ENCODE results near the gene NHLH1.

The NHLH1 gene

DNA sequence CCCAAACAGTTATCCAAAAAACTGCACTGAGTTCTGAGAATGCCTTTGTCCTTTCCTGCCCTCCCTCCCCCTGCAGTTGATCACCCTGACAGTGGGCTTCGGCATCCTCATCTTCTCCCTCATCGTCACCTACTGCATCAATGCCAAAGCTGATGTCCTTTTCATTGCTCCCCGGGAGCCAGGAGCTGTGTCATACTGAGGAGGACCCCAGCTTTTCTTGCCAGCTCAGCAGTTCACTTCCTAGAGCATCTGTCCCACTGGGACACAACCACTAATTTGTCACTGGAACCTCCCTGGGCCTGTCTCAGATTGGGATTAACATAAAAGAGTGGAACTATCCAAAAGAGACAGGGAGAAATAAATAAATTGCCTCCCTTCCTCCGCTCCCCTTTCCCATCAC, 8.8 kb upstream of the NHLH1 start:
- Histone ChIP-seq H3K36me3 (ENCODE audit: control insufficient read depth, insufficient read depth, low read length) (peaks cover 24% of the 10 kb centered on the region), H3K4me3 (ENCODE audit: low read length) (no peak overlapping the region), H3K4me1 (ENCODE audit: control insufficient read depth, insufficient read depth, low read length) (no peaks in the 10 kb centered on the region), H3K27ac (ENCODE audit: low read length) (no peak overlapping the region), H3K27me3 (ENCODE audit: control insufficient read depth, insufficient read depth, low read length) (no peaks in the 10 kb centered on the region), H3K9me3 (ENCODE audit: control insufficient read depth, insufficient read depth, low read length) (no peaks in the 10 kb centered on the region)
- no CpG with 5 or more reads among the region's 4 CpGs for WGBS (ENCODE audit: insufficient coverage, insufficient read length)
- no peak for DNase-seq (ENCODE audit: low read depth, low spot score)

- no peaks in the 10 kb centered on the region for H3K4me1 ChIP-seq (ENCODE audit: control insufficient read depth, insufficient read depth, low read length)
- peaks cover 17% of the 10 kb centered on the region for H3K36me3 ChIP-seq (ENCODE audit: control insufficient read depth, insufficient read depth, low read length)
- no CpG with 5 or more reads among the region's 9 CpGs for WGBS (ENCODE audit: insufficient coverage, insufficient read length)
- no peaks in the 10 kb centered on the region for H3K27me3 ChIP-seq (ENCODE audit: control insufficient read depth, insufficient read depth, low read length)
- H3K4me3 ChIP-seq (ENCODE audit: low read length): no peak overlapping the region
- DNase-seq (ENCODE audit: low read depth, low spot score): no peak
- no peak overlapping the region for H3K27ac ChIP-seq (ENCODE audit: low read length)
- no peaks in the 10 kb centered on the region for H3K9me3 ChIP-seq (ENCODE audit: control insufficient read depth, insufficient read depth, low read length)
Observed at GRCh38 chr1:160359559-160360226, 7.2 kb upstream of the NHLH1 start.

DNA sequence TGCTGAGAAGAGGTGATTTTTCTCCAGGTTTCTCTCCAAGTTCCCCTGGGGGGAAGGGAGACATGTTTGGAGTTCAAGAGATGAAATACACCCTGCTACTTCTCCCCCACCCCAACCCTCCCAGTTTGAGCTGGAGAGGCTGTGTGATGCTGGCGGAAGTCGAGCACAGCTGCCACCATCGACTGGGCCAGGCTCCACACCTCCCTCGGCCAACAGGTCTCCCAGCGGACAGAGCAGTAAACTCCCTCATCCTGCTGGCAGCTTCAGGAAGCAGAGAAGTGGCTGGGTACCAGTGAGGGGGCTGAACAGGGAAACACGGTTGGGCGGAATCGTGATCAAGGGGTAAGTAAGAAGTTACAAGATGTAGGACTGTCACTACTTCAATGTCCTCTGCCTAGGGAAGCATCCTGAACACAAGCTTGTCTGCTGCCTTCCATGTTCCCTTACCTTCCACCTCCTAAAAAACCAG, 6.6 kb upstream of the NHLH1 start:
- DNase-seq (ENCODE audit: low read depth, low spot score): no peak
- WGBS (ENCODE audit: insufficient coverage, insufficient read length): no CpG with 5 or more reads among the region's 8 CpGs
- no peak overlapping the region for H3K27ac ChIP-seq (ENCODE audit: low read length)
- H3K36me3 ChIP-seq (ENCODE audit: control insufficient read depth, insufficient read depth, low read length): peaks cover 17% of the 10 kb centered on the region
- no peaks in the 10 kb centered on the region for H3K9me3 ChIP-seq (ENCODE audit: control insufficient read depth, insufficient read depth, low read length)
- H3K27me3 ChIP-seq (ENCODE audit: control insufficient read depth, insufficient read depth, low read length): no peaks in the 10 kb centered on the region
- H3K4me3 ChIP-seq (ENCODE audit: low read length): no peak overlapping the region
- H3K4me1 ChIP-seq (ENCODE audit: control insufficient read depth, insufficient read depth, low read length): no peaks in the 10 kb centered on the region

DNA sequence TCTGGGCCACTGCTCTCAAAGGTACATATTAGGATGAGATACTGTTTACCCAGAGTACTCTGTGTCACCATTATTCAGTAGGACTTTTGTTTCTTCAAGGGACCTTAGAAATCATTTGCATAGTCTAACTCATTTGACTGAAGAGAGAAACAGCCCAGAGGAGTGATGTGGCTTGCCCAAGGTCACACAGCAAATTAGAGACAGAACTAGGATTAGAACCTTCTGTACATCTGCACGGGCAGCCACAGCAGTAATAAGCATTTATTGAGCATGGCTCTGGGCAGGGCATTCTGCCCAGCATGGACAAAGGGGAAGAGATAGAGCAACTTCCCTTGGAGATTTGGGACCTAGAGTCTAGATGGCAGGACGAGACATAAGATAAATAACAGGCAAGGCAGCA, 5.7 kb upstream of the NHLH1 start:
- Histone ChIP-seq H3K9me3 (ENCODE audit: control insufficient read depth, insufficient read depth, low read length) (no peaks in the 10 kb centered on the region), H3K27ac (ENCODE audit: low read length) (no peak overlapping the region), H3K4me1 (ENCODE audit: control insufficient read depth, insufficient read depth, low read length) (no peaks in the 10 kb centered on the region), H3K36me3 (ENCODE audit: control insufficient read depth, insufficient read depth, low read length) (peaks cover 9% of the 10 kb centered on the region), H3K4me3 (ENCODE audit: low read length) (no peak overlapping the region), H3K27me3 (ENCODE audit: control insufficient read depth, insufficient read depth, low read length) (no peaks in the 10 kb centered on the region)
- no CpG with 5 or more reads among the region's 2 CpGs for WGBS (ENCODE audit: insufficient coverage, insufficient read length)
- DNase-seq (ENCODE audit: low read depth, low spot score): no peak

GRCh38 chr1:160361814-160362167, 5.1 kb upstream of the NHLH1 start:
- peaks cover 5% of the 10 kb centered on the region for H3K36me3 ChIP-seq (ENCODE audit: control insufficient read depth, insufficient read depth, low read length)
- no peak overlapping the region for H3K27ac ChIP-seq (ENCODE audit: low read length)
- H3K9me3 ChIP-seq (ENCODE audit: control insufficient read depth, insufficient read depth, low read length): no peaks in the 10 kb centered on the region
- H3K27me3 ChIP-seq (ENCODE audit: control insufficient read depth, insufficient read depth, low read length): no peaks in the 10 kb centered on the region
- DNase-seq (ENCODE audit: low read depth, low spot score): no peak
- H3K4me3 ChIP-seq (ENCODE audit: low read length): no peak overlapping the region
- no CpG with 5 or more reads among the region's 4 CpGs for WGBS (ENCODE audit: insufficient coverage, insufficient read length)
- no peaks in the 10 kb centered on the region for H3K4me1 ChIP-seq (ENCODE audit: control insufficient read depth, insufficient read depth, low read length)

DNA sequence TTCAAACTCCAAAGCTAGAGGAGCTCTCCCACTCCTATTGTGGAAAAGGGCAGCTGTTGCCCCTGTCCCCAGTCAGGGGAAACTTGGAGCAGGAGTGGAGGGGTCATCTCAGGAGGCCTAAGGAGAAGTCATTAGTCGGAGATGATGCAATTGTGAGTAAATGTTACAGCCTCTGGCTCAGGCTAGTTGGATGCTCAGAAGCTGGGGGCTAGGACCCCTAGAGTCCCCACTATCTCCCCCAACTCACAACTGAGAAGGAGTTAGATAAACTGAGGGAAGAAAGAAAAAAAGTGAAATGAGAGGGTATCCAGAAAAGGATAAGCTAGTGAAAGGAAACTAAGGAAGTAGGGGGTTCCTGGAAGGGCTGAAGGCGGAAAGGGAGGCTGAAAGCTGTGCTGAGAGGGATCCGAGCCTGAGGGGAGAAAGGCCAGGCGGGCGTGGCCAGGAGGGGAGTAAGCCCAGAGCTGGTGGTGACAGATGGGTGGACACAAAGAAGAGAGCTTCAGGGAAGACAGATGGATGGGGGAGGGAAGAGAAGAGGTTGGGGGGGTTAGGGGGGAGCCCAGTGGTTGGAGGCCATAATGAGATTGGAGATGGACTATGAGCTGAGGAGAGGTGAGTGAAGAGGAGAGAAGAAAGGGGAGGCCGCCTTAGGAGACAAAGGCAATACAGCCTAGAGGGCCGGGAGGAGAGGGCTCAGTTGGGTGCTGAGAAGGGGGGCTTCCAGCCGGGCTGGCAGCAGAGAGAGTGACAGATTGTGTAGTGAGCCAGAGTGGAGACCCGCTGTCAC, 4.5 kb upstream of the NHLH1 start:
- Histone ChIP-seq H3K9me3 (ENCODE audit: control insufficient read depth, insufficient read depth, low read length) (no peaks in the 10 kb centered on the region), H3K27me3 (ENCODE audit: control insufficient read depth, insufficient read depth, low read length) (no peaks in the 10 kb centered on the region), H3K27ac (ENCODE audit: low read length) (no peak overlapping the region), H3K36me3 (ENCODE audit: control insufficient read depth, insufficient read depth, low read length) (peaks cover 5% of the 10 kb centered on the region), H3K4me3 (ENCODE audit: low read length) (no peak overlapping the region), H3K4me1 (ENCODE audit: control insufficient read depth, insufficient read depth, low read length) (no peaks in the 10 kb centered on the region)
- no CpG with 5 or more reads among the region's 9 CpGs for WGBS (ENCODE audit: insufficient coverage, insufficient read length)
- no peak for DNase-seq (ENCODE audit: low read depth, low spot score)

DNA sequence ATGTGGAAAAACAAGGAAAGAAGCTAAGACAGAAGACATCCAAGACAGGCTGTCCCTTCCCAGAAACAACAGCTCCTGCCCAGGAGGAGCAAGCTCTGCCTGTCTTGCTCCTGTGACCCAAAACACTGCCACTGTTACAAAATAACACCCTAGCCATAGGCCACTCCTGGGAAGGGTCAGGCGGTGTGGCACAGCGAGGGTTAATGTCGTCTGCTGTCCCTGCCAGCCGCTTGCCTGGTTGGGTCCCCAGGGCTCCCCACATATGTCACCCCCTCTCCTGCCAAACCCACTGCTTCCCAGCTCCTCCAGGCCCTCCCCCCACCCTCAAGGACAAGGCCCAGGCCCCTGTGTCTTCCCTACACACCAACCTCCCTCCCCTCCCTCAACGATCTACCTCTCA, 3.9 kb upstream of the NHLH1 start:
- no peak overlapping the region for H3K4me3 ChIP-seq (ENCODE audit: low read length)
- WGBS (ENCODE audit: insufficient coverage, insufficient read length): no CpG with 5 or more reads among the region's 5 CpGs
- no peaks in the 10 kb centered on the region for H3K9me3 ChIP-seq (ENCODE audit: control insufficient read depth, insufficient read depth, low read length)
- no peak for DNase-seq (ENCODE audit: low read depth, low spot score)
- no peak overlapping the region for H3K27ac ChIP-seq (ENCODE audit: low read length)
- H3K4me1 ChIP-seq (ENCODE audit: control insufficient read depth, insufficient read depth, low read length): no peaks in the 10 kb centered on the region
- peaks cover 5% of the 10 kb centered on the region for H3K36me3 ChIP-seq (ENCODE audit: control insufficient read depth, insufficient read depth, low read length)
- H3K27me3 ChIP-seq (ENCODE audit: control insufficient read depth, insufficient read depth, low read length): no peaks in the 10 kb centered on the region

DNA sequence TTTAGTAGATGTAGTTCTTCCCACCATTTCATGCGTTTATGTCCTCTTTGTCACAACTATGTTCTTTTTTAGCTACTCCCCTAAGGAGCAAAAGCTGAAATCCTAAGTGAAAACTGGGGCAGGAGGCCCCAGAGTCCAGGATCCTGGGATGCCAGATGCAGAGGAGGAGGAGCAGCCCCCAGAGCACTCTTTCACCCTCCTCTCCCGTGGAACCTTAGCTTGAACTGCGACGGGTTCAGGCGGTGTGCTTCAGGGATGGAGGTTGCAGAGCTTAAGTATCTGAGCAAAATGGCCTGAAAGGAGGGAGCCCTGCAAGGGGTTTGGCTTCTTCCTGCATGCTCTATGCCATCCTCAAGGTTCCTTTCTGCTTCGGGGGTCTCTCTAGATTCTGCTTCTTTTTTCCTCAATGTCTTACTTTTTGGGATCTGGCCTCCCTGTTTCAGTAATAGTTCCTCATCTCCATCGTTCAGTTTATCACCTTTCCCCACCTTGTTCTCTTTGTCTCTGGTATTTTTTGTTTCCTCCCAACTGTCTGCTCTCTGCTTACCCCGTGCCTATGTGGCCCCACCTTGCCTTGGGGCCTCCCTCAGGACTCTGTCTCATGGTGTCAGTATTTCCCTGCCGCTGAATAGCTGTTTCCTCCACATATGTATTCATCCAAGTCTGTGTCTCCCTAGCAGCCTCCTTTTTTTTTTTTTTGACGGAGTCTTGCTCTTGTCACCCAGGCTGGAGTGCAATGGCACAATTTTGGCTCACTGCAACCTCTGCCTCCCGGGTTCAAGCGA, 2.7 kb upstream of the NHLH1 start:
- DNase-seq (ENCODE audit: low read depth, low spot score): no peak
- H3K27me3 ChIP-seq (ENCODE audit: control insufficient read depth, insufficient read depth, low read length): no peaks in the 10 kb centered on the region
- H3K36me3 ChIP-seq (ENCODE audit: control insufficient read depth, insufficient read depth, low read length): peaks cover 3% of the 10 kb centered on the region; the same call in 1 of the 2 replicates
- no peak overlapping the region for H3K4me3 ChIP-seq (ENCODE audit: low read length)
- no peaks in the 10 kb centered on the region for H3K4me1 ChIP-seq (ENCODE audit: control insufficient read depth, insufficient read depth, low read length)
- H3K27ac ChIP-seq (ENCODE audit: low read length): no peak overlapping the region
- WGBS (ENCODE audit: insufficient coverage, insufficient read length): no CpG with 5 or more reads among the region's 12 CpGs
- H3K9me3 ChIP-seq (ENCODE audit: control insufficient read depth, insufficient read depth, low read length): no peaks in the 10 kb centered on the region

- Histone ChIP-seq H3K4me3 (ENCODE audit: low read length) (no peak overlapping the region), H3K9me3 (ENCODE audit: control insufficient read depth, insufficient read depth, low read length) (no peaks in the 10 kb centered on the region), H3K36me3 (ENCODE audit: control insufficient read depth, insufficient read depth, low read length) (peaks cover 3% of the 10 kb centered on the region; the same call in 1 of the 2 replicates), H3K27ac (ENCODE audit: low read length) (no peak overlapping the region), H3K4me1 (ENCODE audit: control insufficient read depth, insufficient read depth, low read length) (no peaks in the 10 kb centered on the region), H3K27me3 (ENCODE audit: control insufficient read depth, insufficient read depth, low read length) (no peaks in the 10 kb centered on the region)
- no CpG with 5 or more reads among the region's 1 CpG for whole genome bisulfite sequencing (ENCODE audit: insufficient coverage, insufficient read length)
- no peak for DNase-seq (ENCODE audit: low read depth, low spot score)
Observed at GRCh38 chr1:160365325-160365724, 1.5 kb upstream of the NHLH1 start.

DNA sequence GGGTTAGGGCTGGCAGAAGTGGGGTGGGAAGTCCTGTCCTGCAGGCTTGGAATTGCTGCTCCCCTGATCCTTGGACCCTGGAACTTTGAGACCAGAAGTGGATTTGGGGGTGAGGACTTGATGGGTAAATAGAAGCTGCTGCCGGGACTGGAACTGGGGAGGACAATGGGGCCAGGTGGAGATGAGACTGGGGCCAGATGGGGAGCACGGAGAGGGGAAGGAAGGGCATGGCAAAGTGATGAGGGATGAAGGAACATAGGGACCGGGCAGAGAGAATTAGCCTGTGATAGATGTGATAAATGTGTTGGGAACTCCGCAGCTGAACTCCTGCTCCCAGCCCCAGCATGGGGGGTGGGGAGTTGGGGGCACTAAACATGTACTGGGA, 637 bp downstream of the NHLH1 start:
- no peak overlapping the region for H3K27ac ChIP-seq (ENCODE audit: low read length)
- H3K9me3 ChIP-seq (ENCODE audit: control insufficient read depth, insufficient read depth, low read length): no peaks in the 10 kb centered on the region
- no peak overlapping the region for H3K4me3 ChIP-seq (ENCODE audit: low read length)
- H3K36me3 ChIP-seq (ENCODE audit: control insufficient read depth, insufficient read depth, low read length): no peaks in the 10 kb centered on the region
- WGBS (ENCODE audit: insufficient coverage, insufficient read length): no CpG with 5 or more reads among the region's 4 CpGs
- no peaks in the 10 kb centered on the region; the same call in 1 of the 2 replicates for H3K4me1 ChIP-seq (ENCODE audit: control insufficient read depth, insufficient read depth, low read length)
- DNase-seq (ENCODE audit: low read depth, low spot score): no peak
- H3K27me3 ChIP-seq (ENCODE audit: control insufficient read depth, insufficient read depth, low read length): no peaks in the 10 kb centered on the region

Data from iPS DF 6.9 (cell line).